GM12878 (cell line): ENCODE measurements around the gene C1QTNF9B. TPM values are rescaled to one million over a fixed set of nuclear protein-coding genes. Genes with fewer than 3 reads are reported as not detected.

ENCODE experiments used
- ATAC-seq: fragments of 200-7000 bp; cut with Tn5 transposase; 3 replicates; pipeline ENCODE4 v1.9.1; 2020; ENCODE audit warnings: mild to moderate bottlenecking, moderate library complexity
- BruUV-seq: library from RNA; stranded (reverse); fragments of 400-500 nt; replicated peaks from 2 replicates; lab custom pipeline; 2021; lab: Mats Ljungman, UMichigan
- CTCF ChIA-PET: fragments of 300-600 bp; sonication (Branson Sonifier 250); formaldehyde crosslinking; extraction: SDS; loops from one replicate; lab custom pipeline; 2021; ENCODE audit warnings: inconsistent platforms; lab: Yijun Ruan, JAX
- POLR2A ChIA-PET: fragments of 350-600 bp; formaldehyde crosslinking; extraction: SDS; loops from one replicate; lab custom pipeline; 2021; ENCODE audit warnings: inconsistent platforms; lab: Charles Lee
- RAD21 ChIA-PET: fragments of 300-600 bp; sonication (Branson Sonifier 250); formaldehyde crosslinking; loops from one replicate; lab custom pipeline; 2023; ENCODE audit warnings: antibody characterized with exemption; ENCODE audit not compliant: unreplicated experiment; lab: Charles Lee
- SMC1A ChIA-PET: fragments of 300-600 bp; sonication (Branson Sonifier 250); formaldehyde crosslinking; loops from one replicate; lab custom pipeline; 2023; ENCODE audit not compliant: unreplicated experiment, uncharacterized antibody; lab: Charles Lee
- DNase-seq: peaks from one replicate; pipeline ENCODE4 v3.0.0-alpha.2; 2011; ENCODE audit warnings: low read depth, low spot score
- FAIRE-seq: peaks from 3 replicates; lab custom pipeline; 2011; peaks lifted over from hg19 to GRCh38; lab: Jason Lieb, UNC
- H2AFZ ChIP-seq: 2 replicates; pipeline ENCODE4 v1.6.0; 2011; ENCODE audit warnings: low read depth, low read length, control low read depth; ENCODE audit not compliant: control insufficient read depth
- H3K27ac ChIP-seq: 2 replicates; pipeline ENCODE4 v1.5.1; 2011; ENCODE audit warnings: control low read depth; ENCODE audit not compliant: control insufficient read depth, insufficient read depth
- H3K27me3 ChIP-seq, 2 experiments: replicated peaks in 1 of 2; 2 replicates each; pipeline versions ENCODE4 v1.6.0 to v1.6.1; 2011; ENCODE audit warnings: low read length in 1 of 2; ENCODE audit not compliant: control insufficient read depth in 2 of 2, insufficient read depth in 2 of 2
- H3K36me3 ChIP-seq, 2 experiments: 2 replicates each; pipeline ENCODE4 v1.5.1; 2011; ENCODE audit warnings: low read length in 1 of 2; ENCODE audit not compliant: control insufficient read depth in 2 of 2, insufficient read depth in 2 of 2
- H3K4me1 ChIP-seq: 2 replicates; pipeline ENCODE4 v1.6.1; 2011; ENCODE audit warnings: mild to moderate bottlenecking, low read length, moderate library complexity, mixed read lengths; ENCODE audit not compliant: control insufficient read depth, insufficient read depth
- H3K4me2 ChIP-seq: 2 replicates; pipeline ENCODE4 v1.6.0; 2011; ENCODE audit warnings: control low read depth; ENCODE audit not compliant: control insufficient read depth, insufficient read depth
- H3K4me3 ChIP-seq: fragments of 200-600 bp; sonication (generic); 2 replicates; pipeline ENCODE4 v1.5.1; 2016
- H3K79me2 ChIP-seq: 2 replicates; pipeline ENCODE4 v1.6.0; 2011; ENCODE audit warnings: low read length; ENCODE audit not compliant: control insufficient read depth, insufficient read depth
- H3K9ac ChIP-seq: 2 replicates; pipeline ENCODE4 v1.8.0; 2011; ENCODE audit warnings: low read length, control low read depth, mixed read lengths; ENCODE audit not compliant: control insufficient read depth, insufficient read depth
- H3K9me3 ChIP-seq: replicated peaks from 3 replicates; pipeline ENCODE4 v1.5.1; 2011; ENCODE audit warnings: mild to moderate bottlenecking, low read length; ENCODE audit not compliant: control insufficient read depth, insufficient read depth
- H4K20me1 ChIP-seq: 2 replicates; pipeline ENCODE4 v1.6.0; 2011; ENCODE audit not compliant: control insufficient read depth, insufficient read depth
- CEBPB ChIP-seq, 2 experiments: fragments of 150-350 bp in 1 of 2; IDR thresholded peaks; 2 replicates each; pipeline ENCODE4 v1.6.1; 2012 to 2014; ENCODE audit warnings: low read depth in 2 of 2, low read length in 2 of 2, borderline replicate concordance in 1 of 2, inconsistent platforms in 1 of 2
- IKZF1 ChIP-seq: fragments of 450-650 bp; conservative IDR thresholded peaks from 2 replicates; pipeline ENCODE4 v1.6.1; 2017; ENCODE audit warnings: antibody characterized with exemption, mild to moderate bottlenecking
- POLR2AphosphoS2 ChIP-seq: IDR thresholded peaks from 2 replicates; pipeline ENCODE4 v1.6.1; 2011; ENCODE audit warnings: low read depth, mild to moderate bottlenecking, low read length, improper control_type of control experiment, moderate library complexity
- RB1 ChIP-seq: fragments of 450-650 bp; formaldehyde crosslinking; IDR thresholded peaks from 2 replicates; pipeline ENCODE4 v1.6.1; 2017; ENCODE audit warnings: mild to moderate bottlenecking, borderline replicate concordance
- SIN3A ChIP-seq: IDR thresholded peaks from 2 replicates; pipeline ENCODE4 v1.6.1; 2012; ENCODE audit warnings: low read depth, low read length, improper control_type of control experiment
- SUZ12 ChIP-seq: fragments of 200-600 bp; sonication (generic); IDR thresholded peaks from one replicate; pipeline ENCODE4 v1.6.1; 2018; ENCODE audit warnings: antibody characterized with exemption, mild to moderate bottlenecking; ENCODE audit not compliant: unreplicated experiment
- ZNF274 ChIP-seq: IDR thresholded peaks from one replicate; pipeline ENCODE4 v1.8.0; 2011; ENCODE audit not compliant: insufficient read length, insufficient read depth
- ZNF622 ChIP-seq: fragments of 450-650 bp; IDR thresholded peaks from 2 replicates; pipeline ENCODE4 v1.6.1; 2017; ENCODE audit warnings: mild to moderate bottlenecking, inconsistent platforms
- WGBS: methylation state at CpG from one replicate; pipeline ENCODE4 v1.1.6; 2016; ENCODE audit warnings: low lambda C conversion rate; ENCODE audit not compliant: insufficient replicate concordance, insufficient coverage; ENCODE audit errors: missing lambda C conversion rate; 5-methylcytosine and 5-hydroxymethylcytosine counted together
- in situ Hi-C: fragments of 300-500 bp; cut with MboI; formaldehyde crosslinking; loops from 9 replicates; pipeline ENCODE4 v1.14.3; 2018; ENCODE audit warnings: mixed read lengths
- intact Hi-C: fragments of 100-400 bp; cut with micrococcal nuclease; formaldehyde crosslinking; loops from one replicate; pipeline ENCODE4 v1.14.2; 2022; ENCODE audit not compliant: unreplicated experiment
- polyA plus RNA-seq, 11 experiments: library from polyadenylated mRNA; depleted of rRNA in 4 of 11; unstranded in 6 of 11; stranded (reverse) in 5 of 11; fragments of >200 nt; fragmentation: Nextera tagmentation in 4 of 11; fragmentation: Illumina TruSeq in 1 of 11; extraction: Ambion mirVana in 4 of 11; extraction: Trizol in 1 of 11; gene quantifications; 1 replicate in 1 of 11; 2 replicates in 10 of 11; pipeline versions ENCODE4 v1.2.1 to v1.2.3, GENCODE V29; 2011 to 2016; ENCODE audit warnings: inconsistent platforms in 2 of 11, missing spikeins in 2 of 11, low read depth in 1 of 11
- total RNA-seq, 4 experiments: library from RNA; depleted of rRNA in 3 of 4; stranded (reverse); fragments of >200 nt in 3 of 4; fragmentation: Illumina TruSeq in 1 of 4; extraction: Trizol in 1 of 4; gene quantifications; 2 replicates each; pipeline versions ENCODE4 v1.2.1 to v1.2.3, GENCODE V29; 2013 to 2021
- TF ChIP-seq, protein P1 (sequence below): IDR thresholded peaks from 2 replicates; pipeline ENCODE4 v1.6.1; 2011; ENCODE audit warnings: low read depth, low read length, improper control_type of control experiment, borderline replicate concordance
- TF ChIP-seq, protein P2 (sequence below): fragments of 450-650 bp; IDR thresholded peaks from 2 replicates; pipeline ENCODE4 v1.6.1; 2014; ENCODE audit warnings: mild to moderate bottlenecking

C1QTNF9B gene
- total and polyA plus RNA-seq, 10 of the 15 experiments (the other 5 are each of a cell fraction or from before 2014, with no cell fraction given), result 0.10 to 0.48 (median 0.32) TPM; not detected in 6

DNA sequence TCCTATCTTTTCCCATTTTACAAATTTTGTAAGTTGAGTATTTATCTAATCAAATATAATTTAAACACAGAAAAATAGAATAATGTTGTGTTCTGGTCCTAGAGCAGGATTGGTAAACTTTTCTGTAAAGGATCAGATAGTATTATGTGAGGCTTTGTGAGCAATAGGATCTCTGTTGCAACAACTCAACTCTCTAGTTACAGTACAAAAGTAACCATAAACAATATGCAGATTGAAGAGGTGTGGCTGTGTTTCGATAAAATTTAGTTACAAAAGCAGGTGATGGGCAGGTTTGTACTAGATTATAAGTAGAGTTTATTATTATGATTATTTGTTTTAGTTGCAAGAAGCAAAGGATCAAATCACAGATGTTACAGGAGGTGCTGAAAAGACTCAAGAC is 15.2 kb upstream of the C1QTNF9B start:
- H3K79me2 ChIP-seq, result no peaks in the 10 kb centered on the region
- ChIA-PET RAD21 (no interaction called here), SMC1A (no interaction called here), POLR2A (no interaction called here), CTCF (interaction anchor here (1.4 kb wide), 1 partner anchor 10 kb away, joined by 4 read pairs; no protein-coding TSS in a partner anchor)
- H3K9me3 ChIP-seq, result no peaks in the 10 kb centered on the region
- no TSS peak for BruUV-seq
- no peak overlapping the region for H3K9ac ChIP-seq
- H4K20me1 ChIP-seq, result no peaks in the 10 kb centered on the region
- no peaks in the 10 kb centered on the region for H3K27me3 ChIP-seq
- H3K27ac ChIP-seq, result no peak overlapping the region
- DNase-seq, result no peak
- TF ChIP-seq SUZ12 (no peak), POLR2AphosphoS2 (no peak), IKZF1 (no peak), CEBPB (IDR thresholded peaks at IDR 0.05; ENCODE audit: borderline replicate concordance in 1 of 2, low read depth in 2 of 2, low read length in 2 of 2) (no peak), ZNF622 (no peak), SIN3A (no peak), RB1 (no peak), ZNF274 (no peak)
- TF ChIP-seq, protein P1, sequence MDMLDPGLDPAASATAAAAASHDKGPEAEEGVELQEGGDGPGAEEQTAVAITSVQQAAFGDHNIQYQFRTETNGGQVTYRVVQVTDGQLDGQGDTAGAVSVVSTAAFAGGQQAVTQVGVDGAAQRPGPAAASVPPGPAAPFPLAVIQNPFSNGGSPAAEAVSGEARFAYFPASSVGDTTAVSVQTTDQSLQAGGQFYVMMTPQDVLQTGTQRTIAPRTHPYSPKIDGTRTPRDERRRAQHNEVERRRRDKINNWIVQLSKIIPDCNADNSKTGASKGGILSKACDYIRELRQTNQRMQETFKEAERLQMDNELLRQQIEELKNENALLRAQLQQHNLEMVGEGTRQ, result no peak
- TF ChIP-seq, protein P2, sequence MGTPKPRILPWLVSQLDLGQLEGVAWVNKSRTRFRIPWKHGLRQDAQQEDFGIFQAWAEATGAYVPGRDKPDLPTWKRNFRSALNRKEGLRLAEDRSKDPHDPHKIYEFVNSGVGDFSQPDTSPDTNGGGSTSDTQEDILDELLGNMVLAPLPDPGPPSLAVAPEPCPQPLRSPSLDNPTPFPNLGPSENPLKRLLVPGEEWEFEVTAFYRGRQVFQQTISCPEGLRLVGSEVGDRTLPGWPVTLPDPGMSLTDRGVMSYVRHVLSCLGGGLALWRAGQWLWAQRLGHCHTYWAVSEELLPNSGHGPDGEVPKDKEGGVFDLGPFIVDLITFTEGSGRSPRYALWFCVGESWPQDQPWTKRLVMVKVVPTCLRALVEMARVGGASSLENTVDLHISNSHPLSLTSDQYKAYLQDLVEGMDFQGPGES, result no peak
- no peak overlapping the region for H3K4me2 ChIP-seq
- ATAC-seq, result no peak
- no peaks in the 10 kb centered on the region for H3K36me3 ChIP-seq
- no peaks in the 10 kb centered on the region for H3K4me1 ChIP-seq
- H2AFZ ChIP-seq, result no peak overlapping the region
- intact Hi-C loops, result no loop called here
- WGBS, result 0% methylated on average over 1 of the region's 1 CpG
- no peak overlapping the region for H3K4me3 ChIP-seq
- in situ Hi-C loops, result no loop called here
- FAIRE-seq, result no peak
